Hepatocyte (in vitro differentiated cells): ENCODE results near the gene TAAR9.

ENCODE experiments used
- CTCF ChIP-seq: fragments of 200-600 bp; sonication (generic); IDR thresholded peaks from 2 replicates; pipeline ENCODE4 v1.5.1; 2016; ENCODE audit warnings: antibody characterized with exemption, mild to moderate bottlenecking; ENCODE audit not compliant: poor library complexity
- EZH2 ChIP-seq: fragments of 200-600 bp; sonication (generic); IDR thresholded peaks from 2 replicates; pipeline ENCODE4 v1.6.1; 2016; ENCODE audit warnings: antibody characterized with exemption, mild to moderate bottlenecking, borderline replicate concordance
- EZH2phosphoT487 ChIP-seq: fragments of 200-600 bp; sonication (generic); IDR thresholded peaks from one replicate; pipeline ENCODE4 v1.6.1; 2018; ENCODE audit warnings: antibody characterized with exemption, mild to moderate bottlenecking, low read depth, moderate library complexity; ENCODE audit not compliant: unreplicated experiment, severe bottlenecking

- TF ChIP-seq CTCF (no peak), EZH2 (no peak), EZH2phosphoT487 (no peak)
These were observed 10.8 kb downstream of the TAAR9 start for GRCh38 chr6:132548746-132549463.
